GM12872 (cell line): Measurements from ENCODE around the gene KLK8.

Source experiments
- CTCF ChIP-seq: IDR thresholded peaks from 3 replicates; pipeline ENCODE4 v1.5.1; 2011; ENCODE audit warnings: low read depth, mild to moderate bottlenecking, low read length, moderate library complexity; ENCODE audit not compliant: insufficient read depth

KLK8 gene

GRCh38 chr19:50957587-50957986, 43.8 kb downstream of the KLK8 start:
- no peak for TF ChIP-seq CTCF

- TF ChIP-seq CTCF: no peak
Observed at GRCh38 chr19:50952910-50953309, 48.5 kb downstream of the KLK8 start, which contains the start of gene KLK5. Gene KLK5, minus strand, starts transcription at chr19:50953038. Its CDS starts 381 bp downstream, at chr19:50952657.

- TF ChIP-seq CTCF: no peak
Observed at GRCh38 chr19:50949861-50950260, 51.5 kb downstream of the KLK8 start.

- no peak for TF ChIP-seq CTCF
Observed at GRCh38 chr19:50947123-50947522, 54.3 kb downstream of the KLK8 start.
